K562 (cell line): ENCODE measurements around the gene OR2F2. TPM values are rescaled to one million over a fixed set of nuclear protein-coding genes. Genes with fewer than 3 reads are reported as not detected.

Experiments
- CBFB ChIP-seq: sonication (generic); formaldehyde crosslinking; IDR thresholded peaks from 2 replicates; pipeline ENCODE4 v1.4.0; 2020; ENCODE audit warnings: mild to moderate bottlenecking, missing genetic modification reagents
- CEBPB ChIP-seq: fragments of 450-650 bp; IDR thresholded peaks from 2 replicates; pipeline ENCODE4 v1.6.1; 2016; ENCODE audit warnings: missing genetic modification characterization, missing compliant biosample characterization
- FOXK2 ChIP-seq, 2 experiments: fragments of 450-650 bp; IDR thresholded peaks in 1 of 2; conservative IDR thresholded peaks in 1 of 2; 2 replicates each; pipeline ENCODE4 v1.6.1; 2016; ENCODE audit warnings: low read depth in 2 of 2, mild to moderate bottlenecking in 1 of 2
- HSF4 ChIP-seq: fragments of 250-450 bp; sonication (Bioruptor Pico); IDR thresholded peaks from 2 replicates; pipeline ENCODE4 v2.1.2; 2022; ENCODE audit warnings: mild to moderate bottlenecking, moderate library complexity, borderline replicate concordance
- KLF6 ChIP-seq: fragments of 250-450 bp; sonication (Bioruptor Pico); IDR thresholded peaks from 2 replicates; pipeline ENCODE4 v1.4.0; 2020; ENCODE audit warnings: mild to moderate bottlenecking, moderate library complexity, borderline replicate concordance
- PML ChIP-seq: IDR thresholded peaks from 2 replicates; pipeline ENCODE4 v1.6.1; 2012; ENCODE audit warnings: low read length, inconsistent platforms
- RCOR1 ChIP-seq, 2 experiments: IDR thresholded peaks; 2 replicates each; pipeline ENCODE4 v1.6.1; 2012; ENCODE audit warnings: low read depth in 2 of 2, low read length in 2 of 2, borderline replicate concordance in 1 of 2, improper control_type of control experiment in 1 of 2
- SNIP1 ChIP-seq: fragments of 450-650 bp; IDR thresholded peaks from 2 replicates; pipeline ENCODE4 v1.7.1; 2017; ENCODE audit warnings: low read depth, mild to moderate bottlenecking
- TCFL5 ChIP-seq: fragments of 250-450 bp; sonication (Bioruptor Pico); conservative IDR thresholded peaks from 2 replicates; pipeline ENCODE4 v1.6.1; 2021; ENCODE audit warnings: mild to moderate bottlenecking, moderate library complexity, matching md5 sums
- ZBED1 ChIP-seq: IDR thresholded peaks from 2 replicates; pipeline ENCODE4 v1.6.1; 2014
- ZFP36 ChIP-seq: fragments of 150-350 bp; IDR thresholded peaks from 2 replicates; pipeline ENCODE4 v1.6.1; 2018; ENCODE audit warnings: low read length, low read depth; ENCODE audit not compliant: partially characterized antibody
- ZNF197 ChIP-seq: fragments of 200-800 bp; sonication (Bioruptor generic); IDR thresholded peaks from 2 replicates; pipeline ENCODE4 v1.6.1; 2016; ENCODE audit warnings: low read depth, missing genetic modification characterization, missing compliant biosample characterization
- ZNF253 ChIP-seq: fragments of 250-450 bp; sonication (Bioruptor Pico); conservative IDR thresholded peaks from 2 replicates; pipeline ENCODE4 v1.6.1; 2021; ENCODE audit warnings: mild to moderate bottlenecking
- ZNF316 ChIP-seq: fragments of 450-650 bp; IDR thresholded peaks from 2 replicates; pipeline ENCODE4 v1.6.1; 2016
- ZNF586 ChIP-seq: fragments of 450-650 bp; formaldehyde crosslinking; conservative IDR thresholded peaks from 2 replicates; pipeline ENCODE4 v1.4.0; 2020; ENCODE audit warnings: mild to moderate bottlenecking, moderate library complexity
- ZNF707 ChIP-seq: fragments of 250-450 bp; sonication (Bioruptor Pico); conservative IDR thresholded peaks from 2 replicates; pipeline ENCODE4 v1.8.0; 2022; ENCODE audit warnings: inconsistent platforms, mild to moderate bottlenecking, moderate library complexity
- polyA plus RNA-seq, 8 experiments: library from polyadenylated mRNA; depleted of rRNA in 4 of 8; stranded (reverse) in 5 of 8; unstranded in 3 of 8; fragments of >200 nt; fragmentation: Nextera tagmentation in 2 of 8; fragmentation: Illumina TruSeq in 1 of 8; extraction: Ambion mirVana in 2 of 8; extraction: Trizol in 1 of 8; gene quantifications; 2 replicates each; pipeline versions ENCODE4 v1.2.1 to v1.2.3, GENCODE V29; 2011 to 2014; ENCODE audit warnings: inconsistent platforms in 1 of 8, missing spikeins in 1 of 8
- total RNA-seq, 7 experiments: library from RNA; depleted of rRNA in 6 of 7; stranded (reverse); fragments of >200 nt in 6 of 7; fragmentation: Illumina TruSeq in 2 of 7; extraction: Trizol in 2 of 7; gene quantifications; 2 replicates each; pipeline versions ENCODE4 v1.2.1 to v1.2.3, GENCODE V29; 2011 to 2021; ENCODE audit warnings: low replicate concordance in 1 of 7
- TF ChIP-seq, protein P1 (sequence below): sonication (generic); formaldehyde crosslinking; IDR thresholded peaks from 2 replicates; pipeline ENCODE4 v1.9.0; 2022; ENCODE audit warnings: mild to moderate bottlenecking, missing genetic modification reagents
- TF ChIP-seq, protein P2 (sequence below): fragments of 450-650 bp; formaldehyde crosslinking; conservative IDR thresholded peaks from 2 replicates; pipeline ENCODE4 v1.4.0; 2022; ENCODE audit warnings: mild to moderate bottlenecking, missing genetic modification characterization
- TF ChIP-seq, protein P3 (sequence below): fragments of 450-650 bp; IDR thresholded peaks from 2 replicates; pipeline ENCODE4 v1.6.1; 2018; ENCODE audit warnings: mild to moderate bottlenecking, low read depth; ENCODE audit not compliant: partially characterized antibody
- TF ChIP-seq, protein P4 (sequence below): fragments of 450-650 bp; IDR thresholded peaks from 2 replicates; pipeline ENCODE4 v1.7.1; 2018; ENCODE audit warnings: mild to moderate bottlenecking, low read depth; ENCODE audit not compliant: partially characterized antibody
- TF ChIP-seq, protein P5 (sequence below): IDR thresholded peaks from 2 replicates; pipeline ENCODE4 v1.6.1; 2014; ENCODE audit warnings: antibody characterized with exemption

The OR2F2 gene
- total and polyA plus RNA-seq, 9 of the 15 experiments (the other 6 are each of a cell fraction or from before 2014, with no cell fraction given) = not detected

DNA sequence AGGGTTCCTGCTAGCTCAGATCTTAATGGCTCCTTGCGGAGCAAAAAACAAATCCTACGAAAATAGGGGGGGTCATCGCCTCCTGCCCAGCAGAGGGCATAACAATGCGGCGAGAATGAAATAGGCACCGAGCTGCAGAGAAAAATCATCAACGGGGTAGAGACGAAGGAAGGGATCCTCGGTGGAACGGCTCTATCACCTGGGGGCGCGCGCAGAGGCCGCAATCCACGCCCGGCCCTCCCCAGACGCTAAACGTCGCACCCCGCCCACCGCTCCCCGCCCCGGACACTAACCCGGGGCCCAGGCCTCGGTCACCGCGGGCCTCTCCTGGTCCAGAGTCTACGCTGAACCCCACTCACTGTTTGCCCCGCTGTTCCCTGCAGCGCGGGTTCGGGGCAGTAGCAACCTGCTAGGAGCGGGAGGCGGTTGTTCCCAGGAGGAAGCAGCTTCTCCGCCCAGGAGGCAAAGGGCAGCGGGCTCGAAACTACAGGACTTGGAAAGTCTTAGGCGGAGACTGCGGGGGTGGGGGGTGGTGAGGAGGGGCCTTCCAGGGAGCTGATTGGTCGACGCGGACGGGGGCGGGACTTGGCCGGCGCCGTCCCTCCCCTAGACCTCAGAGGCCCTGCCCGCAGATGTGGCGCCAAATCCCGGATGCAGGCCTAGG lies 33.2 kb upstream of the OR2F2 start, which contains the start of gene TCAF1 (continued):
- TF ChIP-seq CBFB (no peak), SNIP1 (no peak), ZFP36 (no peak), ZNF707 (CRISPR knock-in tag) (no peak), KLF6 (CRISPR knock-in tag) (0 out of 2 replicates have a peak, but pooled peaks have one; percentile 43), RCOR1 (IDR thresholded peaks at IDR 0.05; ENCODE audit: borderline replicate concordance in 1 of 2, low read depth in 2 of 2, low read length in 2 of 2) (peak in 1 of 2 experiments; percentile 29; a peak in 1 of 4 replicates), FOXK2 (conservative IDR thresholded peaks at IDR 0.05 in 1 of 2, IDR thresholded peaks at IDR 0.05 in 1 of 2; ENCODE audit: low read depth in 2 of 2) (peak in 1 of 2 experiments; percentile 64; a peak in 1 of 4 replicates), CEBPB (no peak), PML (peak; percentile 89), HSF4 (no peak), ZNF253 (CRISPR knock-in tag) (no peak), ZNF316 (no peak; the same call in 1 of the 2 replicates), ZNF197 (CRISPR knock-in tag) (no peak), TCFL5 (CRISPR knock-in tag) (no peak), ZBED1 (no peak), ZNF586 (CRISPR knock-in tag) (no peak)
- TF ChIP-seq, protein P1, sequence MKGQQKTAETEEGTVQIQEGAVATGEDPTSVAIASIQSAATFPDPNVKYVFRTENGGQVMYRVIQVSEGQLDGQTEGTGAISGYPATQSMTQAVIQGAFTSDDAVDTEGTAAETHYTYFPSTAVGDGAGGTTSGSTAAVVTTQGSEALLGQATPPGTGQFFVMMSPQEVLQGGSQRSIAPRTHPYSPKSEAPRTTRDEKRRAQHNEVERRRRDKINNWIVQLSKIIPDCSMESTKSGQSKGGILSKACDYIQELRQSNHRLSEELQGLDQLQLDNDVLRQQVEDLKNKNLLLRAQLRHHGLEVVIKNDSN (CRISPR knock-in tag) = no peak
- TF ChIP-seq, protein P2, sequence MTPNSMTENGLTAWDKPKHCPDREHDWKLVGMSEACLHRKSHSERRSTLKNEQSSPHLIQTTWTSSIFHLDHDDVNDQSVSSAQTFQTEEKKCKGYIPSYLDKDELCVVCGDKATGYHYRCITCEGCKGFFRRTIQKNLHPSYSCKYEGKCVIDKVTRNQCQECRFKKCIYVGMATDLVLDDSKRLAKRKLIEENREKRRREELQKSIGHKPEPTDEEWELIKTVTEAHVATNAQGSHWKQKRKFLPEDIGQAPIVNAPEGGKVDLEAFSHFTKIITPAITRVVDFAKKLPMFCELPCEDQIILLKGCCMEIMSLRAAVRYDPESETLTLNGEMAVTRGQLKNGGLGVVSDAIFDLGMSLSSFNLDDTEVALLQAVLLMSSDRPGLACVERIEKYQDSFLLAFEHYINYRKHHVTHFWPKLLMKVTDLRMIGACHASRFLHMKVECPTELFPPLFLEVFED (CRISPR knock-in tag) = peak; percentile 77; the same call in 1 of the 2 replicates
- TF ChIP-seq, protein P3, sequence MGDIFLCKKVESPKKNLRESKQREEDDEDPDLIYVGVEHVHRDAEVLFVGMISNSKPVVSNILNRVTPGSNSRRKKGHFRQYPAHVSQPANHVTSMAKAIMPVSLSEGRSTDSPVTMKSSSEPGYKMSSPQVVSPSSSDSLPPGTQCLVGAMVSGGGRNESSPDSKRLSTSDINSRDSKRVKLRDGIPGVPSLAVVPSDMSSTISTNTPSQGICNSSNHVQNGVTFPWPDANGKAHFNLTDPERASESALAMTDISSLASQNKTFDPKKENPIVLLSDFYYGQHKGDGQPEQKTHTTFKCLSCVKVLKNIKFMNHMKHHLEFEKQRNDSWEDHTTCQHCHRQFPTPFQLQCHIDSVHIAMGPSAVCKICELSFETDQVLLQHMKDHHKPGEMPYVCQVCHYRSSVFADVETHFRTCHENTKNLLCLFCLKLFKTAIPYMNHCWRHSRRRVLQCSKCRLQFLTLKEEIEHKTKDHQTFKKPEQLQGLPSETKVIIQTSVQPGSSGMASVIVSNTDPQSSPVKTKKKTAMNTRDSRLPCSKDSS = no peak
- TF ChIP-seq, protein P4, sequence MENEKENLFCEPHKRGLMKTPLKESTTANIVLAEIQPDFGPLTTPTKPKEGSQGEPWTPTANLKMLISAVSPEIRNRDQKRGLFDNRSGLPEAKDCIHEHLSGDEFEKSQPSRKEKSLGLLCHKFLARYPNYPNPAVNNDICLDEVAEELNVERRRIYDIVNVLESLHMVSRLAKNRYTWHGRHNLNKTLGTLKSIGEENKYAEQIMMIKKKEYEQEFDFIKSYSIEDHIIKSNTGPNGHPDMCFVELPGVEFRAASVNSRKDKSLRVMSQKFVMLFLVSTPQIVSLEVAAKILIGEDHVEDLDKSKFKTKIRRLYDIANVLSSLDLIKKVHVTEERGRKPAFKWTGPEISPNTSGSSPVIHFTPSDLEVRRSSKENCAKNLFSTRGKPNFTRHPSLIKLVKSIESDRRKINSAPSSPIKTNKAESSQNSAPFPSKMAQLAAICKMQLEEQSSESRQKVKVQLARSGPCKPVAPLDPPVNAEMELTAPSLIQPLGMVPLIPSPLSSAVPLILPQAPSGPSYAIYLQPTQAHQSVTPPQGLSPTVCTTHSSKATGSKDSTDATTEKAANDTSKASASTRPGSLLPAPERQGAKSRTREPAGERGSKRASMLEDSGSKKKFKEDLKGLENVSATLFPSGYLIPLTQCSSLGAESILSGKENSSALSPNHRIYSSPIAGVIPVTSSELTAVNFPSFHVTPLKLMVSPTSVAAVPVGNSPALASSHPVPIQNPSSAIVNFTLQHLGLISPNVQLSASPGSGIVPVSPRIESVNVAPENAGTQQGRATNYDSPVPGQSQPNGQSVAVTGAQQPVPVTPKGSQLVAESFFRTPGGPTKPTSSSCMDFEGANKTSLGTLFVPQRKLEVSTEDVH = peak; percentile 78
- TF ChIP-seq, protein P5, sequence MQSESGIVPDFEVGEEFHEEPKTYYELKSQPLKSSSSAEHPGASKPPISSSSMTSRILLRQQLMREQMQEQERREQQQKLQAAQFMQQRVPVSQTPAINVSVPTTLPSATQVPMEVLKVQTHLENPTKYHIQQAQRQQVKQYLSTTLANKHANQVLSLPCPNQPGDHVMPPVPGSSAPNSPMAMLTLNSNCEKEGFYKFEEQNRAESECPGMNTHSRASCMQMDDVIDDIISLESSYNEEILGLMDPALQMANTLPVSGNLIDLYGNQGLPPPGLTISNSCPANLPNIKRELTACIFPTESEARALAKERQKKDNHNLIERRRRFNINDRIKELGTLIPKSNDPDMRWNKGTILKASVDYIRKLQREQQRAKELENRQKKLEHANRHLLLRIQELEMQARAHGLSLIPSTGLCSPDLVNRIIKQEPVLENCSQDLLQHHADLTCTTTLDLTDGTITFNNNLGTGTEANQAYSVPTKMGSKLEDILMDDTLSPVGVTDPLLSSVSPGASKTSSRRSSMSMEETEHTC = no peak
